GM19099 (cell line): ENCODE data around the gene CYP4F22.

Experiments used
- POLR2A ChIP-seq: IDR thresholded peaks from 3 replicates; pipeline ENCODE4 v1.6.1; 2011; ENCODE audit warnings: low read depth; ENCODE audit not compliant: insufficient read length; ENCODE audit errors: extremely low read depth

The CYP4F22 gene

GRCh38 chr19:15555021-15555420, 46.7 kb downstream of the CYP4F22 start:
- no peak for TF ChIP-seq POLR2A

- no peak for TF ChIP-seq POLR2A
These were observed 47.7 kb downstream of the CYP4F22 start for GRCh38 chr19:15555759-15556633.

GRCh38 chr19:15556634-15557181, 48.4 kb downstream of the CYP4F22 start:
- no peak for TF ChIP-seq POLR2A

- no peak for TF ChIP-seq POLR2A
These were observed 48.9 kb downstream of the CYP4F22 start for GRCh38 chr19:15557223-15557622.

- no peak for TF ChIP-seq POLR2A
These were observed 53.8 kb downstream of the CYP4F22 start for GRCh38 chr19:15562145-15562544.

- TF ChIP-seq POLR2A = no peak
These were observed 54.5 kb downstream of the CYP4F22 start for GRCh38 chr19:15562861-15563260.

GRCh38 chr19:15563325-15563794, 55.0 kb downstream of the CYP4F22 start:
- TF ChIP-seq POLR2A = no peak

GRCh38 chr19:15563931-15564330, 55.6 kb downstream of the CYP4F22 start:
- TF ChIP-seq POLR2A = no peak

DNA sequence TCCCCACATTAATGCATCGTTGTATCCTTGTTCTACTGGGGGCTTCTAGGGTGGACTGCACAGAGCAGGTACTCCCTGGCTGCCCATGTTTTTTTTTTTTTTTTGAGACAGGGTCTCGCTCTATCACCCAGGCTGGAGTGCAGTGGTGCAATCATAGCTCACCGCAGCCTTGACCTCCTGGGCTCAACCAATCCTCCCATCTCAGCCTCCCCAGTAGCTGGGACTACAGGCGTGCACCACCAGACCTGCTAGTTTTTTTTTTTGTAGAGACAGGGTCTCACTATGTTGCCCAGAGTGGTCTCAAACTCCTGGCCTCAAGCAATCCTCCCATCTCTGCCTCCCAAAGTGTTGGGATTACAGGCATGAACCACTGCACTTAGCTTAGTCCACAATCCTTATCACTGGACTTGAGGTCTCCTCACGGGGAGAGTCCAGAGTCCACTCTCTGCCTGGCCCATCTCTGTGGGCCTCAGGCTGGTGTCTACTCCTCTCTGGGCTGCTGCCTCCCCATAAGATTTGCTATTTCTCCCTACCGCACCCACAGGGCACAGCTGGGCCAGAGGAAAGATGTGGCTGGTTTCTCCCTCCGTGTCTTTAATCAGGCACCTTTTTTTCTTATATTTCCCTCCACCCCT, 56.3 kb downstream of the CYP4F22 start:
- TF ChIP-seq POLR2A = no peak

DNA sequence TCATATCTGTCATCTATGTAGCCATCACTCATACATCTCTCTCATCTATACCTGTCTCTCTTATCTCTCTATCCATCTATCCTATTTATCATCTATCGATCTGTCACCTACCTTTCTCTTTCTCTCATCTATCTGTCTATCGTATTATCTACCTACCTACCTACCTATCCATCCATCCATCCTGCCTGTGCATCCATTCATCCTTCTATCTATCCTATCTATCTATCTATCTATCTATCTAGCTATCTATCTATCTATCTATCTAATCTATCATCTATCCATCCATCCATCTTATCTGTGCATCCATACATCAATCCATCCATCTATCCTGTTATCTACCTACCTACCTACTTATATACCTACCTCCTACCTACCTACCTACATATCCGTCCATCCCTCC, 62.1 kb downstream of the CYP4F22 start:
- no peak for TF ChIP-seq POLR2A

GRCh38 chr19:15575406-15575805, 67.1 kb downstream of the CYP4F22 start:
- TF ChIP-seq POLR2A = no peak

DNA sequence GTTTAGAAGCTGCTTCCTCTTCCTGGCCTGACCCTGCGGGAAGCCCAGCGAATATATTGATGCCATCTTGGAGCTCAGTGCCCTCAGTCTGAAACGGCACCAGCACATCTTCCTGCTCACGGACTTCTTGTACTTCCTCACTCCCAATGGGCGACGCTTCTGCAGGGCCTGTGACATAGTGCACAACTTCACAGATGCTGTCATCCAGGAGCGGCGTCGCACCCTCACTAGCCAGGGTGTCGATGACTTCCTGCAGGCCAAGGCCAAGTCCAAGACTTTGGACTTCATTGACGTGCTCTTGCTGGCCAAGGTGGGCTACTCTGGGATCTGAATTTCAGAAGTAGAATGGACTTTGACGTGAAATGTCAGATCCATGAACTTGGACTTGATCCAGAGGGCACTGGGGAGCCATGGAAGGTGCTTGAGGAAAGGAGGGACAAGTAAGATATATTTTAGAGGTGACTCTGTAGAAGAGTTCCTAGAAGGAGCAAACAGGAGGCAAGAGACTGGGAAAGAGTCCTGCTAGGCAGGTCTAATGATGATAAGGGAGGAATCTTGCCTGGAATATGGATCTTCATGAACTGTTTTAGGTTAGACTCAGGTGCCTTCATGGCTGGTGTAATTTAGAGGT, 68.3 kb downstream of the CYP4F22 start:
- no peak for TF ChIP-seq POLR2A

DNA sequence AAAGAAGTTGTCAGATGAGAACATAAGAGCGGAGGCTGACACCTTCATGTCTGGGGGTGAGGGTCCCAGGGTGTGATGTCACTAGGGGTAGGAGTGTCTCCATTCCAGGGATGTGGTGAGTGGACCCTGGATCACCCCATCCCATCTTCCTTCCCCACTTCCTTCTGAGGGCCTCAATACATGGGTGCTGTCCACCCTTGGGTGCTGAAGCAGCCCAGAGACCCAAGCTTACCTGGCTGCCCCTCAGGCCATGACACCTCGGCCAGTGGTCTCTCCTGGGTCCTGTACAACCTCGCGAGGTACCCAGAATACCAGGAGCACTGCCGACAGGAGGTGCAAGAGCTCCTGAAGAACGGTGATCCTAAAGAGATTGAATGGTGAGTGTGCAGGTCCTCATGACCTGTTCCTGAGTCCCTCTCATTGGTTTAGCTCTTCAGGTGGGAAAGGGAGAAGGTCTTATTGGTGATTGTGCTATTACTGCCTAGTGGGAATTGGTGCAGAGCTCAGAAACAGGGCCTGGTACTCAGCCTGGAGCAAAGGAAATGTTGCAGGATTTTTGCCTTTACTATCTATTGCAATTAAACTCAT, 69.0 kb downstream of the CYP4F22 start:
- TF ChIP-seq POLR2A = no peak

GRCh38 chr19:15583346-15583745, 75.0 kb downstream of the CYP4F22 start:
- no peak for TF ChIP-seq POLR2A

- TF ChIP-seq POLR2A = no peak
These were observed 75.8 kb downstream of the CYP4F22 start for GRCh38 chr19:15584095-15584494.
